ENCODE results near the gene PMEPA1.

- TF ChIP-seq CTCF (IDR thresholded peaks at IDR 0.05; ENCODE audit: insufficient read depth, low read depth, low read length) (no peak), EZH2 (IDR thresholded peaks at IDR 0.05; ENCODE audit: insufficient read depth, low read length) (no peak)
Observed at GRCh38 chr20:57657535-57658446, 52.0 kb downstream of the PMEPA1 start.
